PC-9 (cell line): ENCODE results near the gene ARRDC1.

Experiments used
- CTCF ChIP-seq: fragments of 200-600 bp; sonication (generic); conservative IDR thresholded peaks from 2 replicates; pipeline ENCODE4 v1.6.1; 2017; ENCODE audit warnings: mixed run types, antibody characterized with exemption, mild to moderate bottlenecking, moderate library complexity
- EZH2 ChIP-seq: fragments of 200-600 bp; sonication (generic); IDR thresholded peaks from 2 replicates; pipeline ENCODE4 v1.8.0; 2017; ENCODE audit warnings: antibody characterized with exemption, low read depth

DNA sequence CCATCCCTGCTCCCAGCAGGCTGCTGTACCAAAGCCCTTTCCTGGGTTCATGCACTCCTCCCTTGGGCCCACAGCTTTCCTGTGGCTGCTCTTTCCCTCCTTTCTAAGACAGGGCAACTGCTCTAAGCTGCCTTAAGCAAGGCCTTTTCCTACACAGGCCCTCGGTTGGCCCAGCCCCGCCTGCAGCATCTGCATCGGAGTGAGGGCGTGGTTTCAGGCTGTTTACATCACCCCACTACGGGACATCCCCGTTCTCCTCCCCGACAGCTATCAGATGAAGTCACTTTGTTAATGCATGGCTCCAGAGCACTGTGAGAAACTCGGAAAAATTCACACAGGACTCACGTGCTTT, 30.1 kb upstream of the ARRDC1 start:
- TF ChIP-seq CTCF (no peak), EZH2 (no peak)
